Central memory CD8-positive, alpha-beta T cell (primary cell): ENCODE measurements around the gene NPHS1.

Source experiments
- ATAC-seq: fragments of 150-1000 bp; cut with Tn5 transposase; replicated peaks from 2 replicates; pipeline ENCODE4 v1.10.0; 2022; ENCODE audit warnings: mild to moderate bottlenecking, moderate FRiP score, moderate number of reproducible peaks; ENCODE audit not compliant: poor library complexity, severe bottlenecking; ENCODE audit errors: extremely low read depth
- DNase-seq, 2 donors: peaks; one replicate each; pipeline ENCODE4 v3.0.0; 2021; ENCODE audit warnings: low spot score in 2 of 2
- H3K27ac Mint-ChIP-seq: one replicate; pipeline ENCODE4 v1.8.0; 2022; ENCODE audit warnings: low read depth, mild to moderate bottlenecking, moderate library complexity, mixed read lengths
- H3K27me3 Mint-ChIP-seq: one replicate; pipeline ENCODE4 v1.8.0; 2022; ENCODE audit warnings: mixed read lengths
- H3K36me3 Mint-ChIP-seq: one replicate; pipeline ENCODE4 v1.8.0; 2022; ENCODE audit warnings: mild to moderate bottlenecking, moderate library complexity, mixed read lengths; ENCODE audit not compliant: insufficient read depth
- H3K4me1 Mint-ChIP-seq: one replicate; pipeline ENCODE4 v1.8.0; 2022; ENCODE audit warnings: mixed read lengths
- H3K4me3 Mint-ChIP-seq: one replicate; pipeline ENCODE4 v1.8.0; 2022; ENCODE audit warnings: mild to moderate bottlenecking, moderate library complexity, mixed read lengths
- H3K9me3 Mint-ChIP-seq: one replicate; pipeline ENCODE4 v1.8.0; 2022; ENCODE audit warnings: mixed read lengths

Gene NPHS1

DNA sequence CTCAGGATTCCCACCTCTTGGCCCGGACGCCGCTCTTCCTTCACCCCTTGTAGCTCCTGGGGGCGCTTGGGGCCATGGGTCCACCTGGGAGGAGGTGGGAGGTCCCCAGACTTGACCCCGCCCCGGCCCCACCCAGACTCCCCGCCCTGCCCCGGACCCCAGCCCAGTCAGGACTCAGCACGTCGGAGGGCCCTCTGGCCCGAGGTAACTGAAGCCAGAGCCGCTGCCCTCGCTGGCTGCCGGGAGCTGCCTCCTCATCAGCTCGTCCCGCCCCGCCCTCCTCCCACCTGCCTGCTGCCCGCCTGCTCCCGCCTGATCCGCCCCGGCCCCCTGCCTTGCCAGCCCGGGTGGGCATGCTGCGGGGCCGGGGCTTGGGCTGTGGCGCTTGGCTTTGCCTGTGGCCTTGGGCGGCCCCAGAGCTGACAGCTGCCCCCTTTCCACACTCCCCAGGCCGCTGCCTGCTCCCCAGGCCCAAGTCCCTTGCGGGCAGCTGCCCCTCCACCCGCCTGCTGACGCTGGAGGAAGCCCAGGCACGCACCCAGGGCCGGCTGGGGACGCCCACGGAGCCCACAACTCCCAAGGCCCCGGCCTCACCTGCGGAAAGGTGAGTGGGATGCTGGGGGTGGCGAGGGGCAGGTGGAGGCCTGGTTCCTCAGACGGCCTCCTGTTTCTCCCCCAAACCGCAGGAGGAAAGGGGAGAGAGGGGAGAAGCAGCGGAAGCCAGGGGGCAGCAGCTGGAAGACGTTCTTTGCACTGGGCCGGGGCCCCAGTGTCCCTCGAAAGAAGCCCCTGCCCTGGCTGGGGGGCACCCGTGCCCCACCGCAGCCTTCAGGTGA, 67.6 kb downstream of the NPHS1 start:
- Mint-ChIP-seq H3K9me3 (no peaks in the 10 kb centered on the region), H3K36me3 (peaks cover 3% of the 10 kb centered on the region), H3K4me1 (peaks cover 8% of the 10 kb centered on the region), H3K27me3 (no peaks in the 10 kb centered on the region), H3K27ac (no peak overlapping the region), H3K4me3 (no peak overlapping the region)
- ATAC-seq (no peak), DNase-seq (no peak)

GRCh38 chr19:35783469-35784434, 68.6 kb downstream of the NPHS1 start:
- Mint-ChIP-seq H3K9me3 (no peaks in the 10 kb centered on the region), H3K4me3 (no peak overlapping the region), H3K27ac (no peak overlapping the region), H3K4me1 (peaks cover 8% of the 10 kb centered on the region), H3K27me3 (no peaks in the 10 kb centered on the region), H3K36me3 (peaks cover 5% of the 10 kb centered on the region)
- no peak for ATAC-seq
- no peak for DNase-seq

DNA sequence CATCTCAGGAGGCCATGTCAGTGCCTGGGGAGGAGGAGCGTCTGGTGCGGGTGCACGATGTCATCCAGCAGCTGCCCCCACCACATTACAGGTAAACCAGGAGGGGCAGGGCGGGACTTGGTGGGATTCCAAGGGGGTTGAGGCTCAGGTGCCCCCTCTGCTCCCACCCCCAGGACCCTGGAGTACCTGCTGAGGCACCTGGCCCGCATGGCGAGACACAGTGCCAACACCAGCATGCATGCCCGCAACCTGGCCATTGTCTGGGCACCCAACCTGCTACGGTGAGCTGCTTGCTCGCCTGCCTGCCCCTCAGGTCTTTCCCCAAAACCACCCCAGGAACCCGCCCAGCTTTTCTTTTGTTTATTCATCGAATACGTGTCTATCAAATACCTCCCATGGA, 69.7 kb downstream of the NPHS1 start:
- H3K9me3 Mint-ChIP-seq, result no peaks in the 10 kb centered on the region
- ATAC-seq (no peak), DNase-seq (no peak)
- H3K4me3 Mint-ChIP-seq, result no peak overlapping the region
- peaks cover 8% of the 10 kb centered on the region for H3K4me1 Mint-ChIP-seq
- H3K27me3 Mint-ChIP-seq, result no peaks in the 10 kb centered on the region
- H3K36me3 Mint-ChIP-seq, result peaks cover 5% of the 10 kb centered on the region
- H3K27ac Mint-ChIP-seq, result no peak overlapping the region

- H3K4me3 Mint-ChIP-seq, result no peak overlapping the region
- no peaks in the 10 kb centered on the region for H3K9me3 Mint-ChIP-seq
- H3K27ac Mint-ChIP-seq, result no peak overlapping the region
- peaks cover 15% of the 10 kb centered on the region for H3K4me1 Mint-ChIP-seq
- peaks cover 5% of the 10 kb centered on the region for H3K36me3 Mint-ChIP-seq
- DNase-seq (no peak), ATAC-seq (no peak)
- no peaks in the 10 kb centered on the region for H3K27me3 Mint-ChIP-seq
These were observed 70.7 kb downstream of the NPHS1 start for GRCh38 chr19:35781650-35782049.

DNA sequence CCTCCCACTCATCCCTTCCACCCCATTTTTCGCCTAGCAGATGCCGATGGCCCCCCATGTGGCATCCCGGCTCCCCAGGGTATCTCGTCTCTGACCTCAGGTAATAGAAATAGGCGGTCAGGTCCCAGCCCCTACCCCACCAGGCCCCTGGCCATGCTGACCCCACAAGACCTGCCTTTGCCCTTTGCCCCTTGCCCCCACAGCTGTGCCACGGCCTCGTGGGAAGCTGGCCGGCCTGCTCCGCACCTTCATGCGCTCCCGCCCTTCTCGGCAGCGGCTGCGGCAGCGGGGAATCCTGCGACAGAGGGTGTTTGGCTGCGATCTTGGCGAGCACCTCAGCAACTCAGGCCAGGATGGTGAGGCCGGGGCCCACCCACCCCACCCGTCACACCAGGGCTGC, 71.6 kb downstream of the NPHS1 start:
- H3K9me3 Mint-ChIP-seq, result no peaks in the 10 kb centered on the region
- peaks cover 25% of the 10 kb centered on the region for H3K4me1 Mint-ChIP-seq
- no peak for ATAC-seq
- peaks cover 5% of the 10 kb centered on the region for H3K36me3 Mint-ChIP-seq
- H3K27me3 Mint-ChIP-seq, result no peaks in the 10 kb centered on the region
- H3K4me3 Mint-ChIP-seq, result no peak overlapping the region
- DNase-seq, result no peak
- no peak overlapping the region for H3K27ac Mint-ChIP-seq

DNA sequence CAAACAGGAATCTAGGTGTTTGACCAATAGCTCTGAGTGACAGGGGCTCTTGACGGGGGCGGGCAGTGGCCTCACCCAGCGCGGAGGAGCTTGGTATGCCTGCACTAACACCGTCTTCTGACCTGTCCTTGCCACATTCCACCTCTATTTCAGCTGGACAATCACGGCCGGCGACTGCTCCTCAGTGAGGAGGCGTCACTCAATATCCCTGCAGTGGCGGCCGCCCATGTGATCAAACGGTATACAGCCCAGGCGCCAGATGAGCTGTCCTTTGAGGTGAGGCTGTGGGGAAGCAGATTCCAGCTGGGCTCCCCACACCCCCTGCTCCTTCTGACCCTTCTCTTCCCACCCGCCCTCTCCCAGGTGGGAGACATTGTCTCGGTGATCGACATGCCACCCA, 72.2 kb downstream of the NPHS1 start:
- DNase-seq (no peak), ATAC-seq (no peak)
- H3K9me3 Mint-ChIP-seq, result no peaks in the 10 kb centered on the region
- no peak overlapping the region for H3K27ac Mint-ChIP-seq
- H3K36me3 Mint-ChIP-seq, result peaks cover 5% of the 10 kb centered on the region
- H3K27me3 Mint-ChIP-seq, result no peaks in the 10 kb centered on the region
- peaks cover 25% of the 10 kb centered on the region for H3K4me1 Mint-ChIP-seq
- H3K4me3 Mint-ChIP-seq, result no peak overlapping the region

- DNase-seq (no peak), ATAC-seq (no peak)
- Mint-ChIP-seq H3K4me3 (no peak overlapping the region), H3K27ac (no peak overlapping the region), H3K4me1 (peaks cover 34% of the 10 kb centered on the region), H3K9me3 (no peaks in the 10 kb centered on the region), H3K27me3 (no peaks in the 10 kb centered on the region), H3K36me3 (peaks cover 5% of the 10 kb centered on the region)
These were observed 73.3 kb downstream of the NPHS1 start for GRCh38 chr19:35779033-35779432.

GRCh38 chr19:35777961-35778360, 74.3 kb downstream of the NPHS1 start:
- no peak overlapping the region for H3K4me3 Mint-ChIP-seq
- ATAC-seq (no peak), DNase-seq (no peak)
- peaks cover 26% of the 10 kb centered on the region for H3K4me1 Mint-ChIP-seq
- no peaks in the 10 kb centered on the region for H3K27me3 Mint-ChIP-seq
- peaks cover 4% of the 10 kb centered on the region for H3K36me3 Mint-ChIP-seq
- no peaks in the 10 kb centered on the region for H3K9me3 Mint-ChIP-seq
- H3K27ac Mint-ChIP-seq, result no peak overlapping the region

- H3K36me3 Mint-ChIP-seq, result peaks cover 4% of the 10 kb centered on the region
- peaks cover 25% of the 10 kb centered on the region for H3K4me1 Mint-ChIP-seq
- H3K4me3 Mint-ChIP-seq, result no peak overlapping the region
- no peaks in the 10 kb centered on the region for H3K27me3 Mint-ChIP-seq
- ATAC-seq, result no peak
- H3K9me3 Mint-ChIP-seq, result no peaks in the 10 kb centered on the region
- no peak for DNase-seq
- no peak overlapping the region for H3K27ac Mint-ChIP-seq
These were observed 75.0 kb downstream of the NPHS1 start for GRCh38 chr19:35777086-35777841.

GRCh38 chr19:35776102-35776788, 76.1 kb downstream of the NPHS1 start:
- Mint-ChIP-seq H3K4me1 (peaks cover 25% of the 10 kb centered on the region), H3K27ac (no peak overlapping the region), H3K36me3 (peaks cover 4% of the 10 kb centered on the region), H3K9me3 (no peaks in the 10 kb centered on the region), H3K27me3 (no peaks in the 10 kb centered on the region), H3K4me3 (peak overlapping the region; percentile 75)
- no peak for ATAC-seq
- no peak for DNase-seq
